Measurements from ENCODE around the gene ZSCAN1.

Gene ZSCAN1

GRCh38 chr19:58038688-58039204, 4.9 kb downstream of the ZSCAN1 start:
- TF ChIP-seq CTCF (IDR thresholded peaks at IDR 0.05; ENCODE audit: low read depth, low read length): no peak
- H3K4me3 ChIP-seq (ENCODE audit: low read depth, low read length): no peak overlapping the region
- DNase-seq (ENCODE audit: low read depth, low spot score): no peak
- in situ Hi-C loops (cut with HindIII; ENCODE audit: low sequenced_read_pairs): no loop called here

GRCh38 chr19:58040751-58041525, 7.1 kb downstream of the ZSCAN1 start:
- no peak for TF ChIP-seq CTCF (IDR thresholded peaks at IDR 0.05; ENCODE audit: low read depth, low read length)
- H3K4me3 ChIP-seq (ENCODE audit: low read depth, low read length): no peak overlapping the region
- in situ Hi-C loops (cut with HindIII; ENCODE audit: low sequenced_read_pairs): no loop called here
- DNase-seq (ENCODE audit: low read depth, low spot score): no peak

- in situ Hi-C loops (cut with HindIII; ENCODE audit: low sequenced_read_pairs): no loop called here
- no peak for DNase-seq (ENCODE audit: low read depth, low spot score)
- no peak for TF ChIP-seq CTCF (IDR thresholded peaks at IDR 0.05; ENCODE audit: low read depth, low read length)
- H3K4me3 ChIP-seq (ENCODE audit: low read depth, low read length): no peak overlapping the region
Observed at GRCh38 chr19:58042495-58043340, 8.9 kb downstream of the ZSCAN1 start.

GRCh38 chr19:58044391-58044790, 10.6 kb downstream of the ZSCAN1 start:
- in situ Hi-C loops (cut with HindIII; ENCODE audit: low sequenced_read_pairs): no loop called here
- TF ChIP-seq CTCF (IDR thresholded peaks at IDR 0.05; ENCODE audit: low read depth, low read length): no peak
- no peak for DNase-seq (ENCODE audit: low read depth, low spot score)
- no peak overlapping the region for H3K4me3 ChIP-seq (ENCODE audit: low read depth, low read length)

- no peak overlapping the region for H3K4me3 ChIP-seq (ENCODE audit: low read depth, low read length)
- no peak for TF ChIP-seq CTCF (IDR thresholded peaks at IDR 0.05; ENCODE audit: low read depth, low read length)
- in situ Hi-C loops (cut with HindIII; ENCODE audit: low sequenced_read_pairs): no loop called here
- no peak for DNase-seq (ENCODE audit: low read depth, low spot score)
Observed at GRCh38 chr19:58044886-58045285, 11.1 kb downstream of the ZSCAN1 start.

- in situ Hi-C loops (cut with HindIII; ENCODE audit: low sequenced_read_pairs): no loop called here
- no peak overlapping the region for H3K4me3 ChIP-seq (ENCODE audit: low read depth, low read length)
- no peak for TF ChIP-seq CTCF (IDR thresholded peaks at IDR 0.05; ENCODE audit: low read depth, low read length)
- no peak for DNase-seq (ENCODE audit: low read depth, low spot score)
Observed at GRCh38 chr19:58045411-58046050, 11.7 kb downstream of the ZSCAN1 start.
